ENCODE results near the gene RHOC.
"Not testable (repeated sequence)": the region's sequence is repeated elsewhere in the genome, so short reads cannot be mapped to it uniquely, and the experiment has no call there.

RHOC gene

GRCh38 chr1:112722601-112723510 is 15.9 kb upstream of the RHOC start:
- peak overlapping the region; percentile 55 for H3K4me3 ChIP-seq
- no peak for TF ChIP-seq CTCF (IDR thresholded peaks at IDR 0.05)
- H3K27ac ChIP-seq: no peak overlapping the region
- DNase-seq (ENCODE audit: low spot score): peak; percentile 70

- TF ChIP-seq CTCF (IDR thresholded peaks at IDR 0.05): no peak
- no peak for DNase-seq (ENCODE audit: low spot score)
- Histone ChIP-seq H3K27ac (no peak overlapping the region), H3K4me3 (no peak overlapping the region)
Measured at GRCh38 chr1:112721966-112722524, 15.1 kb upstream of the RHOC start.

DNA sequence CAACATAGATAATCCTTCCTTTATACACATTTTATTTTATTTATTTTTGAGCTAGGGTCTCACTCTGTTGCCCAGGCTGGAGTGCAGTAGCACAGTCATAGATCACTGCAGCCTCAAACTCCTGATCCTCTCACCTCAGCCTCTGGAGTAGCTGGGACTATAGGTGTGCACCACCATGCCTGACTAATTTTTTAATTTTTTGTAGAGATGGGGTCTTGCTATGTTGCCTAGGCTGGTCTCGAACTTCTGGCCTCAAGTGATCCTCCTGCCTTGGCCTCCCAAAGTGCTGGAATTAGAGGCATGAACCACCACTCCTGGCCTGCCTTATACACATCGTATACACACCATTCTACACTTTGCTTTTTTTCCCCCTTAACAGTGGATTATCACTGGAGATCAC is 14.4 kb upstream of the RHOC start:
- not testable (repeated sequence) for H3K27ac ChIP-seq; DNase-seq (ENCODE audit: low spot score); H3K4me3 ChIP-seq

- Histone ChIP-seq H3K4me3 (no peak overlapping the region), H3K27ac (no peak overlapping the region)
- TF ChIP-seq CTCF (IDR thresholded peaks at IDR 0.05): no peak
- no peak for DNase-seq (ENCODE audit: low spot score)
Measured at GRCh38 chr1:112720800-112721199, 13.9 kb upstream of the RHOC start.

DNA sequence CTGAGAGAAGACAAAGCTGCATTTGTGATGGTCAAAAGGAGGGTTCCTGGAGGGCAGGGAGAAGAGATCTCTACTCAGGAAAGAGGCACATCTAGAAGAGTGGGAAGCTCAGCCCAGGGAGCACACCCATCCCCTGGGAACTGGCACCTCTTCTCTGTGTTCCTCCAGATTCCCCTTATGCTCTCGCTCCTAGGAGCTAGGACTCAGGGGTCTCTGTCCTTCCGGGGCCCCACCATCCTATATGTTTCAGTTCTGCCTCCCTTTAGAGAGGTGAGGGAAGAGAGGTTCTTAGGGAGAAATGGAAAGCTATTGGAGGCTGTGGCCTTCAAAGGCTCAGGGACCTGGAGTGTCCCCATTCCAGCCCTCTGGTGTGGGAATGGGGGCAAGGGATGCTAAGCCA is 12.8 kb upstream of the RHOC start:
- TF ChIP-seq CTCF (IDR thresholded peaks at IDR 0.05): no peak
- DNase-seq (ENCODE audit: low spot score): peak; percentile 64
- no peak overlapping the region for H3K4me3 ChIP-seq
- no peak overlapping the region for H3K27ac ChIP-seq

DNA sequence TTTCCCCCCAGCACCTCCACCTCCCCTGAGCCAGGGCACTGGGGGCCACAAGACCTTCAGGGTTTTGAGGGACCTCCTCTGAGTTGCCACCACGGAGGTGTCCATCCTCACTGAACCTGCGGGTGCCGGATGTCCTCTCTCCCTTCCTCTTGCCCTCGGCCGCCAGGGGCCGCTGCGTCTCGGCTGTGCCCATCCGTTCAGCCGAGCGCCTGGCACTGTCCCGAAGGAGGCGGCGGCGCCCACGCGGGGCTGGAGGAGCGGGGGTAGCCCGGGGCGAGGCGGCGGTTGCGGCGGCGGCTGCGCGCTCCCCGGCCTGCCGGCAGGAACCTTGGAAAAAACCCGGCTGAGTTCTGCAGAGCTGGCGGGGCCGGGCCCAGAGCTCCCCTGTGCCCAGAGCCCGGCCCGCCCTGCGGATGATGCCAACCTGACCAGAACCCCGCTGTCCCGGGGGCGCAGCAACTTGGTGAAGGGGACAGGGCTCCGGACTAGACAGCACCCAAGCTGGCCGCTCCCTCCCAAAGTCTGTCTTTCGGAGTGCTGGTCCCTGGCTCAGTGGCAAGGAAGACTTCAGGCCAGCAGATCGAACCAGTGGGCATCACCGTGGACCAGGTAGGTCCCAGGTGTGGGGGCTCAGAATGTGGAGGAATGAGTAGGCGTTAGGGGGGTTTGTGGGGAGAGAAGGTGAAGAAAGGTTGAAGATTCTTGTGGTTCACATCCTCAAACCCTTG is 11.9 kb upstream of the RHOC start:
- TF ChIP-seq CTCF (IDR thresholded peaks at IDR 0.05): peak; percentile 88
- Histone ChIP-seq H3K4me3 (peak overlapping the region; percentile 65), H3K27ac (no peak overlapping the region)
- no peak for DNase-seq (ENCODE audit: low spot score)

DNA sequence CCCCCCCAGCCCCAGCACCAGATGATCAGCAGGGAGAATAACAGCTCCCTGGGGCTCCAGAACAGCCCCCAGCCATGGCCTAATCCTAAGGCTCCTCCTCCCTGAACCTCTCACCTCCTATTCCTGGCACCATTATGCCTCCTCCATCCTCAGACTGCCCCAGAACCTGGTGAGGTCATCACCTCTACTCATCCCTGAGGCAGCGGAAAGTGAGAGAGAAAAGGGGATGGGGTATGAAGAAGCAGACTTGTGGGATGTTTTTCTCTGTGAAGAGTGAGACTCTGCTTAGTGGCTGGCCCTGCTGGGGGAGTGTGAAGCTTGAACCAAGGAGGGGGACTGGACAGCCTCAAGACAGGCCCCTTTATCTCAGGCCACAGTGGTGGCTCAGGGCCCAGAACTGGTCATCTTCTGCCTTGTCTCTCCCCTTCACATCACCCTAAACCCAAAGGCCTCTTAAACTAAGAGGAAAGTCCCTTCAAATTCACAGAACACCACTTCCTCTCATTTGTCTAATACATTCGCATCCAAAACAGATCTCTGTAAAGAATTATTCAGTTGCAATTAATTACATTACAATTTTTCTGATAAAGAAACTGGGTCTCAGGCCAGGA is 10.4 kb upstream of the RHOC start:
- TF ChIP-seq CTCF (IDR thresholded peaks at IDR 0.05): no peak
- no peak overlapping the region for H3K27ac ChIP-seq
- DNase-seq (ENCODE audit: low spot score): no peak

More for the DNA sequence above, 10.4 kb upstream of the RHOC start:
- no peak overlapping the region for H3K4me3 ChIP-seq

Data from coronary artery (tissue), 2 donors.